NOMO-1 treated with dmso at 0.1 percent for 144 hours (cell line): ENCODE measurements around the gene MSH3.
"Not testable (repeated sequence)": the region's sequence is repeated elsewhere in the genome, so short reads cannot be mapped to it uniquely, and the experiment has no call there.

Experiments
- DNase-seq: peaks from one replicate; lab custom pipeline; 2025; ENCODE audit not compliant: unreplicated experiment; lab: John Stamatoyannopoulos, UW

The MSH3 gene

GRCh38 chr5:80655231-80655774 lies 851 bp downstream of the MSH3 start:
- no peak for DNase-seq

GRCh38 chr5:80656425-80656824 lies 2.0 kb downstream of the MSH3 start:
- DNase-seq, result no peak

- DNase-seq, result no peak
These were observed 4.7 kb downstream of the MSH3 start for GRCh38 chr5:80659106-80659505.

GRCh38 chr5:80660661-80661060 lies 6.2 kb downstream of the MSH3 start:
- DNase-seq, result not testable (repeated sequence)

- no peak for DNase-seq
These were observed 7.7 kb downstream of the MSH3 start for GRCh38 chr5:80662108-80662507.

- DNase-seq, result no peak
These were observed 10.6 kb downstream of the MSH3 start for GRCh38 chr5:80665057-80665456.

GRCh38 chr5:80667384-80667783 lies 12.9 kb downstream of the MSH3 start:
- DNase-seq, result no peak

GRCh38 chr5:80668016-80668969 lies 13.8 kb downstream of the MSH3 start:
- no peak for DNase-seq

- DNase-seq, result peak; percentile 16
These were observed 17.8 kb downstream of the MSH3 start for GRCh38 chr5:80672140-80672736.

- no peak for DNase-seq
These were observed 22.3 kb downstream of the MSH3 start for GRCh38 chr5:80676706-80677105.

- no peak for DNase-seq
These were observed 32.3 kb downstream of the MSH3 start for GRCh38 chr5:80686757-80687156.

GRCh38 chr5:80688648-80689420 lies 34.4 kb downstream of the MSH3 start:
- no peak for DNase-seq

- no peak for DNase-seq
These were observed 35.2 kb downstream of the MSH3 start for GRCh38 chr5:80689627-80690026.

GRCh38 chr5:80695666-80696065 lies 41.2 kb downstream of the MSH3 start:
- no peak for DNase-seq

- DNase-seq, result no peak
These were observed 42.0 kb downstream of the MSH3 start for GRCh38 chr5:80696450-80696849.

- no peak for DNase-seq
These were observed 42.6 kb downstream of the MSH3 start for GRCh38 chr5:80697100-80697499.

GRCh38 chr5:80698369-80698768 lies 43.9 kb downstream of the MSH3 start:
- DNase-seq, result no peak

GRCh38 chr5:80701597-80701996 lies 47.1 kb downstream of the MSH3 start:
- no peak for DNase-seq

GRCh38 chr5:80703291-80703690 lies 48.8 kb downstream of the MSH3 start:
- DNase-seq, result no peak

GRCh38 chr5:80703747-80704146 lies 49.3 kb downstream of the MSH3 start:
- DNase-seq, result no peak

- no peak for DNase-seq
These were observed 49.8 kb downstream of the MSH3 start for GRCh38 chr5:80704221-80704620.
